GM23248 (cell line): ENCODE measurements around the gene DOCK3. TPM values are rescaled to one million over a fixed set of nuclear protein-coding genes. Genes with fewer than 3 reads are reported as not detected.

Experiments
- DNase-seq: peaks from one replicate; pipeline ENCODE4 v3.0.0-alpha.2; 2015
- H2AFZ ChIP-seq: fragments of 200-600 bp; sonication (generic); 2 replicates; pipeline ENCODE4 v1.6.1; 2016; ENCODE audit warnings: antibody characterized with exemption
- H3F3A ChIP-seq: fragments of 200-600 bp; sonication (generic); 2 replicates; pipeline ENCODE4 v1.6.1; 2016; ENCODE audit warnings: mild to moderate bottlenecking, antibody characterized with exemption, mixed run types; ENCODE audit not compliant: insufficient read depth
- H3K27ac ChIP-seq: fragments of 200-600 bp; sonication (generic); 2 replicates; pipeline ENCODE4 v1.5.1; 2016; ENCODE audit warnings: mild to moderate bottlenecking
- H3K27me3 ChIP-seq: fragments of 200-600 bp; sonication (generic); replicated peaks from 2 replicates; pipeline ENCODE4 v1.6.1; 2016; ENCODE audit warnings: mild to moderate bottlenecking; ENCODE audit not compliant: insufficient read depth
- H3K36me3 ChIP-seq: fragments of 200-600 bp; sonication (generic); 2 replicates; pipeline ENCODE4 v1.6.1; 2016; ENCODE audit warnings: low read depth, mild to moderate bottlenecking
- H3K4me1 ChIP-seq: fragments of 200-600 bp; sonication (generic); 2 replicates; pipeline ENCODE4 v1.6.1; 2016; ENCODE audit warnings: mild to moderate bottlenecking; ENCODE audit not compliant: insufficient read depth
- H3K4me2 ChIP-seq: fragments of 200-600 bp; sonication (generic); one replicate; pipeline ENCODE4 v1.6.1; 2016; ENCODE audit warnings: mild to moderate bottlenecking; ENCODE audit not compliant: unreplicated experiment
- H3K4me3 ChIP-seq: fragments of 200-600 bp; sonication (generic); 2 replicates; pipeline ENCODE4 v1.5.1; 2016; ENCODE audit warnings: mild to moderate bottlenecking
- H3K79me2 ChIP-seq: fragments of 200-600 bp; sonication (generic); 2 replicates; pipeline ENCODE4 v1.6.1; 2016; ENCODE audit warnings: mild to moderate bottlenecking; ENCODE audit not compliant: insufficient read depth
- H3K9ac ChIP-seq: fragments of 200-600 bp; sonication (generic); 2 replicates; pipeline ENCODE4 v1.6.1; 2016; ENCODE audit warnings: mild to moderate bottlenecking
- H3K9me2 ChIP-seq: fragments of 200-600 bp; sonication (generic); 2 replicates; pipeline ENCODE4 v1.6.1; 2016; ENCODE audit warnings: mixed run types, mild to moderate bottlenecking, moderate library complexity; ENCODE audit not compliant: insufficient read depth
- H3K9me3 ChIP-seq: fragments of 200-600 bp; sonication (generic); one replicate; pipeline ENCODE4 v1.6.1; 2017; ENCODE audit warnings: low read depth
- H4K20me1 ChIP-seq: fragments of 200-600 bp; sonication (generic); 2 replicates; pipeline ENCODE4 v1.6.0; 2016; ENCODE audit not compliant: insufficient read depth
- EZH2 ChIP-seq: fragments of 200-600 bp; sonication (generic); IDR thresholded peaks from 2 replicates; pipeline ENCODE4 v1.6.1; 2018; ENCODE audit warnings: antibody characterized with exemption, mild to moderate bottlenecking; ENCODE audit not compliant: insufficient read depth, poor library complexity, severe bottlenecking
- EZH2phosphoT487 ChIP-seq: fragments of 200-600 bp; sonication (generic); IDR thresholded peaks from 2 replicates; pipeline ENCODE4 v1.6.1; 2018; ENCODE audit warnings: antibody characterized with exemption, moderate library complexity, mild to moderate bottlenecking, low read depth; ENCODE audit not compliant: insufficient read depth
- WGBS, 2 experiments: methylation state at CpG; one replicate each; pipeline ENCODE4 v1.1.6; 2015 to 2017; ENCODE audit warnings: low lambda C conversion rate in 2 of 2, low coverage in 1 of 2; ENCODE audit errors: missing lambda C conversion rate in 2 of 2; 5-methylcytosine and 5-hydroxymethylcytosine counted together
- in situ Hi-C: fragments of 300-500 bp; cut with MboI; formaldehyde crosslinking; loops from 2 replicates; pipeline ENCODE4 v1.15.0; 2020
- polyA plus RNA-seq: library from polyadenylated mRNA; unstranded; fragments of >200 nt; fragmentation: Nextera tagmentation; extraction: Ambion mirVana; gene quantifications from 2 replicates; pipeline ENCODE4 v1.2.1, GENCODE V29; 2016
- total RNA-seq: library from RNA; depleted of rRNA; stranded (reverse); fragments of >200 nt; shearing (Covaris generic); gene quantifications from 2 replicates; pipeline ENCODE4 v1.2.3, GENCODE V29; 2014

DOCK3 gene
- total and polyA plus RNA-seq, 2 experiments from 2014 or later: 0.23 to 0.43 TPM

DNA sequence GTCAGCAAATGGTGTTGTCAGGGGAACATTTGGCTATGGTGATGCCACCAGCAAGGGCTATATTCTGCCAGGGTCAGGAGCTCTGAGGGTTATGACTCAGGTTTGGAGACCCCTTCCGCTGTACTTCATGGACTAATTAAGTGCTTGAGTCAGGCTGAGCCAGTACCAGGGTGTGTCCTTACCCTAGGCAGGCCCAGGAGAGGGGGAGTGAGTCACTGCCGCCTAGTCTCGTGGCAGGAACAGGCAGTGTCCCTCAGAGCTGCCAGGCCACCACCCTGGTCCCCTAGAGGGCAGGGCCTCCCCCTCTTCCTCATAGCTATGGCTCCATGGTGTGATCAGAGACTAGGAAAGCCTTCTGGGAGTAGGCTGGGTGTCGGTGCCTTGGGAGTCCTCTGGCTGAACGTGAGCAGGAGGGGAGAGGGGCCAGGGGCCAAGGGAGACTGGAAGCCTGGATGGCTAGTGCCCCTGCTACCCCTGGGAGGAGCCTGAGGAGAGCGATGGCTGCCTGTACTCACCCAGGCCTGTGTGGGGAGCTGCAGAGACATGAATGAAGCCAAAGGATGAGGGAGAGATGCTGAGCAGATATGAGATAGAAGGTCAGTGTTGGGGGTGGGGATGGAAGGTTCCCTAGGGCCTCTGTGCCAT is 47.2 kb upstream of the DOCK3 start:
- in situ Hi-C loops: loop anchor here (10.0 kb wide), 1 partner anchor 747 kb away; no protein-coding TSS in a partner anchor

DNA sequence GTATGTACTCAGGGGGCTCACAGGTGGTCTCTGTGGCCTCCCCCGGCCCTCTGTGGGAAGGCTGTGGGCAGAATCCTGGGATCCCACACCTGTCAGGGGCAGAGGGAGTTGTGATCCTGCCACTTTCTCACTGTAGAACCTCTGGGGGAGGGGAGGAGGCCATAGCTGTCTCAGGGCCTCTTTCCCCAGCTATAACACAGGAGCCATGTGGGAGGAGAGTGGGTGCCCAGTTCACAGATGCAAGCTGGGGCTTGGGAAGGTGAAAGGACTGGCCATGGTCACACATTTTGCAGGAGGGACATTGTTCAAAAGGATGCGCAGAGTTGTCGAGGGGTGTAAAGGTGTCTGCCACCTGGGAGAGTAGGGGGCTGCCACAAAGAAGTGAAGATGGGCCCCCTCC is 46.1 kb upstream of the DOCK3 start:
- Histone ChIP-seq H3K4me2 (no peak overlapping the region), H3K9ac (peak overlapping the region; percentile 57; the same call in 1 of the 2 replicates), H2AFZ (no peak overlapping the region), H3K27me3 (no peaks in the 10 kb centered on the region), H3K9me2 (no peaks in the 10 kb centered on the region), H4K20me1 (no peaks in the 10 kb centered on the region), H3F3A (peaks cover 32% of the 10 kb centered on the region), H3K36me3 (no peaks in the 10 kb centered on the region), H3K9me3 (no peaks in the 10 kb centered on the region), H3K4me3 (no peak overlapping the region), H3K79me2 (peaks cover 68% of the 10 kb centered on the region), H3K4me1 (peaks cover 62% of the 10 kb centered on the region), H3K27ac (peak overlapping the region; percentile 81; the same call in 1 of the 2 replicates)
- in situ Hi-C loops: loop anchor here (10.0 kb wide), 1 partner anchor 746 kb away; no protein-coding TSS in a partner anchor
- 87 to 92% methylated on average over 3 of the region's 3 CpGs for whole genome bisulfite sequencing, 2 experiments
- no peak for DNase-seq
- TF ChIP-seq EZH2phosphoT487: no peak
- no peak for TF ChIP-seq EZH2

More for the DNA sequence above, 47.2 kb upstream of the DOCK3 start:
- no peak overlapping the region for H2AFZ ChIP-seq
- peak overlapping the region; percentile 81 for H3K27ac ChIP-seq
- 13 to 14% methylated on average over 6 of the region's 6 CpGs for WGBS, 2 experiments
- H3F3A ChIP-seq: peaks cover 37% of the 10 kb centered on the region
- peaks cover 64% of the 10 kb centered on the region for H3K79me2 ChIP-seq
- no peaks in the 10 kb centered on the region for H4K20me1 ChIP-seq
- no peak overlapping the region for H3K4me3 ChIP-seq
- peaks cover 60% of the 10 kb centered on the region for H3K4me1 ChIP-seq
- H3K4me2 ChIP-seq: peak overlapping the region; percentile 60
- peak; percentile 92 for DNase-seq
- no peaks in the 10 kb centered on the region for H3K27me3 ChIP-seq
- H3K9me2 ChIP-seq: no peaks in the 10 kb centered on the region
- H3K9me3 ChIP-seq: no peaks in the 10 kb centered on the region
- H3K36me3 ChIP-seq: no peaks in the 10 kb centered on the region
- no peak for TF ChIP-seq EZH2phosphoT487
- no peak for TF ChIP-seq EZH2
- peak overlapping the region; percentile 57; the same call in 1 of the 2 replicates for H3K9ac ChIP-seq

DNA sequence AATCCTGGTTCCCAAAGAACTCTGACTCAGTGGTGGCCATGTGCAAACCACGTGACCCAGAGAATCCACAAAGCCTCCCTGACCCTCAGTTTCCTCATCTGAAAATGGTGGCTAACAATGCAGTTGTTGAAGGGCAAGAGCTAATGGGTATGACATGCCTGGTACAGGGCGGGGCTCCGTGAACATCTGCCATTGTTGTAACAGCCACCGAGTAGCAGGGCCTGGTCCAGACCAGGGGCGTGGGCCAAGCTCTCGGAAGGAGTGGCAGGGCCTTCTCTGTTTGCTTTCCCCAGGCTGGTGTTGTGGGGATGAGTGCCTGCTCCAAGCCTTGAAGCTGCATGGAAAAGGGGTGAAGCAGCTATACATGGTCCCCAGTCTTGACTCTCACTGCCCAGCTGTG is 44.3 kb upstream of the DOCK3 start:
- WGBS, 2 experiments: 87 to 90% methylated on average over 6 of the region's 6 CpGs
- Histone ChIP-seq H3K79me2 (peaks cover 74% of the 10 kb centered on the region), H3F3A (peaks cover 26% of the 10 kb centered on the region), H3K4me1 (peaks cover 47% of the 10 kb centered on the region), H2AFZ (no peak overlapping the region), H3K9me3 (no peaks in the 10 kb centered on the region), H3K4me2 (no peak overlapping the region), H3K36me3 (no peaks in the 10 kb centered on the region), H4K20me1 (no peaks in the 10 kb centered on the region), H3K9me2 (no peaks in the 10 kb centered on the region), H3K27ac (no peak overlapping the region), H3K4me3 (no peak overlapping the region), H3K9ac (no peak overlapping the region), H3K27me3 (no peaks in the 10 kb centered on the region)
- DNase-seq: no peak
- TF ChIP-seq EZH2phosphoT487 (no peak), EZH2 (no peak)
- in situ Hi-C loops: no loop called here

DNA sequence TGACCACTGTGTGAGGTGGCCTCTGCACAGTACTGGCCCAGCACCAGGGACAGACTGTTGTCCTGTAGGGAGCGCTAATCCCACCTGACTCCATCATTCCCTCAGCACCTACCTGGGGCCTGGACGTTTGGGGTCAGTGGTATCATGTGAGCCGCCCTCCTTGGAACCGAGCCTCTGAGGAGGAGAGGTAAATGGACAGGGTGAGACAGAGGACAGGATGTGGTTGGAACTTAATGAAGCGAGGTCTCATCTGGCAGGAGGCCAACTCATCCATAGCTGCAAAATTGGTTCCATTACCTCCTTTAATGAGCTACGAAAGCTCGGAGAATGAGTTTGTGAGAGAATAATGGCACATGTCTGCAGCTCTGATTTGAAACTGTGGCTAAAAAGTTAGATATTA is 43.9 kb upstream of the DOCK3 start:
- TF ChIP-seq EZH2 (no peak), EZH2phosphoT487 (no peak)
- Histone ChIP-seq H4K20me1 (no peaks in the 10 kb centered on the region), H3K9me3 (no peaks in the 10 kb centered on the region), H3K4me2 (no peak overlapping the region), H3K27me3 (no peaks in the 10 kb centered on the region), H3K79me2 (peaks cover 74% of the 10 kb centered on the region), H3K4me1 (peaks cover 47% of the 10 kb centered on the region), H3K27ac (no peak overlapping the region), H3F3A (peaks cover 26% of the 10 kb centered on the region), H3K9me2 (no peaks in the 10 kb centered on the region), H3K4me3 (no peak overlapping the region), H3K36me3 (no peaks in the 10 kb centered on the region), H2AFZ (no peak overlapping the region), H3K9ac (no peak overlapping the region)
- in situ Hi-C loops: no loop called here
- DNase-seq: no peak
- 70 to 71% methylated on average over 7 of the region's 7 CpGs for WGBS, 2 experiments
